GM18861 (cell line): ENCODE data around the gene ASCC3.

Experiments
- ATAC-seq: cut with Tn5 transposase; IDR thresholded peaks from one replicate; pipeline ENCODE4 v1.9.1; 2021; ENCODE audit not compliant: unreplicated experiment

The ASCC3 gene

DNA sequence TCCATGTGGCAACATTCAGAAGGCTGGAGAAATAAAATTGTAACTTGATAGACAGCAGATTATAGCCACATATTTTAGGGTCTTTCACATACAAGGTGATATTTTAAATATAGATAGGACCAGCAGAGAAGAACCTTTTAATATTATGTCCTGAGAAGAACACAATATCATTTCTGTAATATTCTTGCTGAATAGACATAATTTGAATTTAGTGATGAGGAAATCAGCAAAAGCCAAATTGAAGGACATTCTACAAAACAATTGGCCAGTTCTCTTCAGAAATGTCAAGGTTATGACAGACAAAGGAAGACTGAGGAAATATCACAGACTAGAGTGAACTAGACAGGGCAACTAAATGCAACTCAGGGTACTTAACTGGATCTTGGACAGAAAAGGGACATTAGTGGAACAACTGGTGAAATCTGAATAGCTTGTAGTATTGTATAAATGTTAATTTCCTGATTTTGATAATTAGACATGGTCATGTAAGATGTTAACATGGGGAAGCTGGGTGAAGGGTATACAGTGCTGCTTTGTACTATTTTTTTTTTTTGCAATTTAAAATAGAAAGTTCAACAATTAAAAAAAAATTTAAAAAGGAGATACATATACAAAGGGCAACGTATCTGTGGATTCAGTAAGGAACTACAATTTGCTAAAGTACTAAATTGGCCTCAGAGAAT, 281.9 kb downstream of the ASCC3 start:
- no peak for ATAC-seq

DNA sequence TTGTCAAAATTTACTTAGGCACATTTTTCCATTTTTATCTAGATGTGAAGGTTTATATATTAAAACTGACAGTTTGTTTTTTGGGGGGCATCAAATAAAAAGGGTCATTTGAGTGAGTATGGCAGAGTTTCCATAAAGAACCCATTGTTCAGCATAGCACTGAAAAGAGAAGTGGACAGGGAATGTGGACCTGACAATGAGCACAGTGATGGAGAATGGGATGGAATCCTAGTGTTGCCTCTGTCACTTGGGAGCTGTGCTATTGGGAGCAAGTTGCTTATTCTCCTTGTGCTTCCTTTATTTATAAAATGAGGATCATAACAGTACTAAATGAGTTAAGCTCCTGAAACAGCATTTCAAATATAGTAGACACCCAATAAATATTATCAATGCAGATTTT, 285.7 kb downstream of the ASCC3 start:
- ATAC-seq, result no peak

DNA sequence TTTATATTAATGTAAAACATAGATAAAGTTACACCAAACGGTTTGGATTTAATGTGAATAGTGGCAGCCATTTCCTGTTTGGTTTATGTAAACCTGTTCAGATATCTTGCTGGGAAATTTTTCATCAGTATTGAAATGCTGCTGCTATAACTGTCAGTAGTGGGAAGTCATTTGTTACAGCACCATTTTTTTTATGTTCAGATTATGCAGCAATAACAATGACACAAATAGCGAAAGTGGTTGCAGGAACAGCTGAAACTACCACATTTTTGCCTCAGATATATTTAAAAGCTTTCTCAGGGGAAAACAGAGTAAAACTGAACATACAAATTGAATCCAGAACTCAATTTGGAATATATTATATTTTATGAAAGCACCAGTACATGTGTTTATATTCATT, 287.6 kb downstream of the ASCC3 start:
- ATAC-seq, result no peak

DNA sequence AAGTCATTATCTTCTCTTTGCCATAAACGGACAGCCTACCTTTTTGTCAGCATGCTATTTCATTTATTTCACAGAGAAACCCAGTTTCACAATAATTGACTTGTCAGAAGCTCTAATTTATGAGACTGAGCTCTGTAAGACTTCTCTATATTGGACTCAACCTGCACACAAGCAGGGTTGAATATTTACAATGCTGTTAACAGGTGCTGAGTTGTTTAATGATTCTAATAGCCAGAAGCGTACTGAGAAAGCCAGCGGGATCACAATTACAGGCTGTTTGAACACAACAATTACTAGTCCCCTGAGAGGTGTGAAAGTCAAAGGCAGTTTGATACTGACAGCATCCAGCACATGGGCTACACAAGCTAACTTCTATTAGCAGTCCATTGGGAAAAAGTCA, 288.2 kb downstream of the ASCC3 start:
- ATAC-seq, result no peak

DNA sequence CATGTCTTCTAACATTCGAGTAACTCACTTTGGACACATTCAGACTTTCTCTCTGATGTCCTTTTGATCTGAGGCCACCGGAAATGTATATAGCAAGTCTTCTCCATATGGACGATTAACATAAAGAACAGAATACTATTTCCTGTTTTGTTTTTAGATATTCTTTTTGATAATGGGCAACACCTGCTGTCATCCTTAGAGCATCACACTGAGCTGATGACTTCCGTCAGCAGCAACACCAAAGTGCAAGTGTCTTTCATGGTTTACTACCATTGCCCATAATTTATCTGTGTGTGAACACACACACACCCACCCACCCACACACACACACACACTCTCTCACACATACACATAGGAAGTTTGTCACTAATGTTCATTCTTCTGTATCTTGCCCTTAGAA, 303.7 kb downstream of the ASCC3 start:
- ATAC-seq, result no peak

DNA sequence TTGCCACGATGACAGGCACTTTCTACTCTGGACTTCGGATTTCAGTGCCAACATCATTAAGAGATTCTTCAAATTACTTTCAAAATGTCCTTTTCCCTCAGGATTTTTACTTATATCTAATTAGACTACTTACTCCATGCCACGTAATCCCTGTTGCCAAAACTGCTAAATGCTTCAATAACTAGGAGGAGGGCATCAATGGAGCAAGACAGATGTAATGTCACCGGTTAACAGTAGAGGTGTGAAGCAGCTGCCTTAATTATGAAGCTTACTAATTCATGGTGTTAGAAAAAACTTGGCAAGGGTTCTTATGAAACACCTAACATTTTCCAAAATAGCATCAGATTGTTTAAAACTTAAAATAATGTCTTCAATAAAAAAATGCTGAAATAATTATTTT, 305.2 kb downstream of the ASCC3 start:
- no peak for ATAC-seq

DNA sequence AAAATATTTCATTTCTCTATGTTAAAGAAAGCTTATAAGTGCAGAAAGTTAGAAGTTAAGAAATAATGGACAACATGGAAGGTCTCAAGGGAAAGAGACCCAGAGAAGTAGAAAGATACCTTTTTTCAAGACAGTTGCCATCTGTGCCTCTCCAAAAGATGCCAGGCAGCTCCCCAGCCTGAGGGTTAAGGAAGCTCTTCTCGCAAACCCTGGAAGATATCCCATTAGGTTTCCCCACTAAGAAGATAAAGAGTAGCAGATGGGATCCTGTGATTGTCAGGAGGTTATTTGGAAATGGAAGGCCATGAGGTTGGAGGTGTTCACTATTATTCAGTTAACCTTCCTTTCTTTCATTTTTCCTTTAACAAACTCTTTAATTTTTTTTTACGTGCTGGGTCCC, 306.3 kb downstream of the ASCC3 start:
- no peak for ATAC-seq

DNA sequence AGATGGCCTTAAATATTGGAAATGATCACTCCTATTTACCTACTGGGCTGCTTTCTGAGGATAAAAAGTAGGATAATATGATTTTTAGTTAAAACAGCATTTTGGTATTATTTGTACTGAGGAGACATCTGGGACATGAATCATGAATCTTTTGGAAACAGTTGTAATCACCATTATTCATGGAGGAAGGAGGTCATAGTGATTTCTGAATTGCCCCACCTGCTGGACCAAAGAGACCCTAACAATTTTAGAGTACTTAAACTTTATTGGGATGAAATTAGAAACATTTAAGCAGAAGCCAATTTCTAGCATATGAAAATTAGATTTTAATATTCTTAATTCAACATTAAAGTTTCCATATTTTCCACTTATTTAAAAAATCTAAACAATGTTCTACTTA, 308.0 kb downstream of the ASCC3 start:
- no peak for ATAC-seq

DNA sequence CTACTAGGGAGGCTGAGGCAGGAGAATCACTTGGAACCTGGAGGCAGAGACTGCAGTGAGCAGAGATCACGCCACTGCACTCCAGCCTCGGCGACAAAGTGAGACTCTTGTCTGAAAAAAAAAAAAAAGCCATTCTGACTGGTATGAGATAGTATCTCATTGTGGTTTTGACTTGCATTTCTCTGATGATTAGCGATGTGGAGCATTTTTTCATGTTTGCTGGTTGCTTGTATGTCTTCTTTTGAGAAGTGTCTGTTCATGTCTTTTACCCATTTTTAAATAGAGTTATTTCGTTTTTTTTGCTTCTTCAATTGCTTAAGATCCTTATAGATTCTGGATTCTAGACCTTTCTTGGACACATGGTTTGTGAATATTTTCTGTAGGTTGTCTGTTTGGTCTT, 312.9 kb downstream of the ASCC3 start:
- no peak for ATAC-seq

DNA sequence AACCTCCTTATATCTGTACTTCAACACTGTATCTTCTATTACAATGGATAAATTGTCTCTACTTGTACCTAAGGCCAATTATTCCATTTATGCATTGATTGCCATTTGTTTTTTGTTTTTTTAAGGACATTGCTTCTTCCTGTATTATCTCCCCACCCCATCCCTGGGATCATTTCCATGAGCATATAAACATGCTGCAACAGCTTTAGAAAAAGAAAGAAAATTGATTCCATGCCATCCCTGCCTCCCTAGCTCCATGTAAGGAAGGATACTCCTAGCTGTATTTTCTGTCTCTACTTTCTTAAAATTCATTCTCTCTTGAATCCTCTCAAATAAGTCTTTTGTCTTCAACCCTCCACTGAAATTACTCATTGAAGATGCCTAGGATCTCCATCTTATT, 314.6 kb downstream of the ASCC3 start:
- no peak for ATAC-seq

DNA sequence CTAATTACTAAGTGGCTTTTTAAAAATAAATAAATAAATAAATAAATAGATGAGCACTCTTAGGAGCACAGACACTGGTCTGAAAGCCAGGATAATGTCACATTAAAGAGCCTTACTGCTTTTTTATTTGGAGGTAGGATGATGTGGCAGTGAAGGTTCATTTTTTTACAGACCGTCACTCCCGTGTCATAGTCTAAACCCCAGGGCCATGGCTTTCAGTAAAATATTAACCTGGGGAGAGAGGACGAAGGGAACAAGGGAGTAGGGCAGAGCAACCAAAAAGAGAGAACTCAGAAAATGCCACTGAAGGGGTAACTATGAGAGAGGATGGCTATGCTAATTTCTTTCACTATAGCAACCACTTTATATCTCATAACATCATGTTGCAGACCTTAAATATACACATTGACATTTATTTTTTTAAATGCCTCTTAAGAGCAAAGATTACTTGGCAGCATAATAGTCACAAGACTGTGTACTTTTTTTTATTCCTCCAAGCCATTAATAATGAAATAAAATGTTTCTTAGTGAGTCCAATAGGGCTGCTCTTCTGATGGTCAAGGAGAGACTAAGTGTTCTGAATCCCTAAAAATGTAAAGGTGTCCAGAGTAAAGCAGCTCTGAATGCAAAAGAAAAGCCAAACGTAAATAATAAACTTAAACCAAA, 315.6 kb downstream of the ASCC3 start:
- no peak for ATAC-seq

DNA sequence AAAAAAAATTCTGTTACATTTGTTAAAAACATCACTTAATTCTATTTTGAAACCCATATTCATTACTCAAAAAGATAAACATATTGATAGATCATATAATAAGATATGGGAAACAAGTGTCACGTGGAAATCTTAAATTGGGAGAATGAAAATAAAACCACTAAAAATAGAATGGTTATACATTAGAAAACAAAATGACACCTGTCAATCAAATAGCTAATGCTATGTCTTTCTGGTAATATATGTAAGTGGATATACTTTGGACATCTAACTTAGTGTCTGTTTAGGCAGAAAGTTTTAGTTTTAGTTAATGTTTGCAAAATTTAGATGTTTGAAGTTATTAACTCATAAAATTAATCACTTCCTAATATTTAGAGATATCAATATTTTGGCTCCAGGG, 321.3 kb downstream of the ASCC3 start:
- ATAC-seq, result no peak

DNA sequence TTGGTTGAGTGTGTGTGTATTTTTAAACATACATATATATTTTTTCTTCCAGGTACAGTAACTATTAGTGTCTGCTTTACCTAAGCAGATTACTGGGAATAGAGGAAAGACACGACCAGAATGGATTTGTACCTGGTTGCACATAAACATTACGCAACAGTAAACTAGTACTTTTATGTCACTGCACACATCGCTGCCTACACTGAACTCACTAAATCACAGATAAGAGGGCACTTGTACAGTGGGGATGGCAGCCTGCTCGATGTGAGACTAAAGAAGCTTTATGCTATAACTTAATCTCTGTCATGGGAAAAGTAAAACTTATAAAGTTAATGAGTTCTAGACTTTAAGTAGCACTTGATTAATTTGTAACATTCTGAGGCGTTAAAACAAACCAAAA, 326.9 kb downstream of the ASCC3 start:
- ATAC-seq, result no peak

DNA sequence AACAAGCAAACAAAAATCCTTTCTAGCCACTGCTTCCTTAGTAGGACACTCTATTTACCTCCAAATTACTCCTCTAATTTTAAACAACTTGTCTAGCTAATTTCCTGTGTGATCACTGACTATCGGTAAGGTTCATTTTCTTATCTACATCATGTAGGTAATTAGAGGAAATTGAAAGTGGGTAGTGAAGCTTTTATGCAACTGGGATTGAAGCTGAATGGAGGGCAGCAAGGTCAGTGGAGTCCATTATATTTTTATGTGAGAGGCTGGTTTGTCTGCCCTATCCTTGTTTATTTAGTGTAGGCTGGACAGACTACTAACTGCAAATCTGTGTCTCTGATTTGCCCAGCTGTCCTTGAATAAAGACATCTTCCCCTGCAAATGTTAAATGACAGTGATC, 327.9 kb downstream of the ASCC3 start:
- no peak for ATAC-seq

DNA sequence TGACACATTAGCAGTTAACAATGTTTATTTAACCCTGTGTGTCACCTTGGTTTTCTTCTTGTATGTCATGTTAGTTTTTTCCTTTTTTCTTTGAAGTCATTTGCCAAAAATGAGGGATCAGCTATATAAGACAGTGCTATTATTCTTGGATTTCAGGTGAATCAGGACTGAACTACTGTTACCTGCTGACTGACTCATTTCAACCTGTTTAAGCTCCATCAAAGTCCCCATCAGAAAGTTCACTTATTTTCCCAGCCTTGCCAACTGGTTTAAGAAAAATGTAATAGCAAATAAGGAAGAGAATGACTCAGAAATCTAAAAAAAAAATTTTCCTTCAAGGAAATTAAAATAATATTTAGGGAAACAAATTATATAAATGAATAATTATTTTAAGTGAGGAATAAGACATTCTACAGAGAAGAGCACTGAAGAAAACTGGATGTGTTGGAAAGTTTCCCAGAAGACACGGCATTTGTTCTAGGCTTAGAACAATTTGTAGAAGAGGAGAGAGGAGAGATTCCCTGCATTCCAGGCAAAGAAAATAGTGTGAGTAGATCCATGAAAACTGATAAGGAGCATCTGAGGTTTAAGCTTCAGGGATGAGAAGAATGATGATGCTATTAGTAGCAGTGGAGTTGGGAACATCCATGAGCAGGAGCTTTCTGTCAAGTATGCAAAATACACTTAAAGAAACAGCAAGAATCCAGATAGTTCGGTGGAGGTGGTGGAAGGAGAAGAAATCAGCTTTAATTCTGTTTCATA, 331.5 kb downstream of the ASCC3 start:
- ATAC-seq, result no peak

DNA sequence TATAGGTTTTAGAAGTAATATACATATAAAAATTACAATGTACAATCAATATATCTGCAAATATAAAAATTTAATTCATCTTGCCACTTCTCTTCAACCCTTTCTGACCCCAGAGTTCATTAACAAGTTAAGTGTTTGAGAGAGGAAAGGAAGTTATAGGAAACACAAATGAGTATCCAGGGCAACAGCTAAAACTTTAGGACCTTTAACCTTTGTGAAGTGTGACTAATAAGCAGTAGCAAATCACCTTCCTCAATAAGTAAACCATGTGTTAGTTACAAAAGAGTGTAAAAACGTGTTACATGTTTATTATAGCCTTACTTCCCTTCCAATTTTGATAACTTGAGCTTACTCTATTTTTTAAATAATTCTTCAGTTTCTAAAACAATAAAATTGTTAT, 343.0 kb downstream of the ASCC3 start:
- no peak for ATAC-seq

DNA sequence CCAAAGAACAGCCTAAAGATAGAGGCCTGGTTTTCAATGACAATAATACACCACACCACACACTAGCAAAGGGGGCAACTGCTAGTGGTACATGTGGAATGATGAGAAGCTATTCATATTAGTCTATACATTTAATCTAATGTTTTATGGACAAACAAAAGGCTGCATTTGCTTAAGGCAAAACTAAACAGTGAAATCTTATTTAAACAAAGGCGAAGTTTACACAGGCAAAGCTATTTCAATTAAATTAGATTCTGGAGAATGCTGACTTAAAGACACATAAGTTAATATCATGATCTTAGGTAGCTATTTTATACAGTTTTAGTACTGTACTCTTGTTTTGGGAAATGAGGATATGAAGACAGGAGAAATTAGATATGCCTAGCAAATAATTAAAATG, 362.5 kb downstream of the ASCC3 start:
- ATAC-seq, result no peak

DNA sequence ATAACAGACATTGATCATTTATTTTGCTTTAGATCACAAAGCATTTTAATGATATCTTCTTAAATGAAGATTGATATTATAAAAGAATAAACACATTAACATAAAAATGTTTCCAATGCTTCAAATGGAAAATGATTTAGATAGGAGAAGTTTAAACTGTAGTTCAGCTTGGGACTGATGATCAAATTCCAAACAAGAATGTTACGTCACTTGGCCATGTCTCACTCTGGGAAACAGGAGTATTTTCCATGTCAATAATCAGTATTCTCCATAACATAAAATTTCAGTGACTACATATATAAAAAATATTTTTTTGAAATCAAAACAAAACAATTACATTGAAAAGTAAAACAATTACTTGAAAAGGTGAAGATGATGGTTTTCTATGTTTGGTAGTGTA, 363.5 kb downstream of the ASCC3 start:
- no peak for ATAC-seq

DNA sequence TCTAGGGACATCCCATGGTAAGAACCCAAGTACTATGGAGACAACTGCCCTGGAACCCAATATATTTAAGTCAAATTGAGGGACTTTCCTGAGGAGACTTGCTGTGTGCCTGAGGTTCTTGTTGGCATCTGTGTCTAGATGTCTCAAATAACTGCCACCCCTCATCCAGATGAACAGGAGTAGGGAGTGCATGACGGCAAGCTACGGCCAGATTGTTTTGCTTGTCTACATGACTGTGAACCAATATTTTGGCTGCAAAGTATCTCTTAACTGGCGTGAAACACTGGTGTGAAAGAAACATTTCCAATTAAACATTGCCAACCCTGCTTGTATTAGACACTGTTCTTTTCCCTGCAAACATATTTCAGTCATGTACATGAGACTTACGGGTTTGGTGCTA, 364.0 kb downstream of the ASCC3 start:
- no peak for ATAC-seq

DNA sequence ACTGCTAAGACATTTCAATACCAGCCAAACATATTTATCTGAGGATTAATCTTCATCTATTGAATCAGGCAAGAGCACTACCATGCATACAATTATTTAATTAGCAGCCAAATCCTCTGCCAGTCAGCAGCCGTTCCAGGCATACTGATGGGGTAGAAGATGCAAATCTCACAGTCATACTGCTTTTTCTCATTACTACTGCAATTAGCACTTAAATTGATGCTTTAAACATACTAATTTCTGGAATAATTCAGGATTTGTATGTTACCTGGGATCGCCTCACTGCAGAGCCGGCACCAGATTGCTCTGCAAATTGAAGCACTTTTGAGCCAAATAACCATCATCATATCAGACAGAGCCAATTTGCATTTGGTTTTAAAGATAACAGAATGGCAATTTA, 366.5 kb downstream of the ASCC3 start:
- no peak for ATAC-seq

DNA sequence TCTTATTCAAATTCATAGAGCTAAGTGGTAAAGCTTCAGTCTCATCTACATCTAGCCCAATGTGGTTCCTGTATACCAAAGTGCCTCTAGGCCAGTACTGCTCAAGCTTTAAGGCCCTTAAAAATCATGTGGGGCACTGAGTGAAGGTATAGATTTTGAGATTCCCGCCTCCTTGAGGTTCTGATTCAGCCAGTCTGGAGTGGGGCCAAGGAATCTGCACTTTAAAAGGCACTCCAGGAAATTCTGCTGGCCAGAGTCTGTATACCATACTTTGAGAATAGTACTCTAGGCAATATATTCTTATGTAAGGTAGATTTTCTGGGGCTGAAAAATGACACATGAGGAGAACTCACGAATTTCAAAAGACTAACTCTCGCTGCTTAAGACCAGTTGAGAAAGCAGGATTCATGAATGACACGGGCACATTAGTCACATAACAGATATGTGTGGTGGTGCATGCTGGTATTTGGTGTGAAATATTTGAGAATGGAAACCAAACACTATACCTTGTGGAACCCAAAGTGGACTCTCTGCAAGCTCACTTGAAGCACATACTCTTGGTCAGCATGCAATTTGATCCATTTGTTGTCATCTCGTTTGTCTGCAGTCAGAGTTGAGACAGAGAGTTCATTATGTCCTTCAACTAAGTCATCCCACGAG, 368.8 kb downstream of the ASCC3 start:
- no peak for ATAC-seq

DNA sequence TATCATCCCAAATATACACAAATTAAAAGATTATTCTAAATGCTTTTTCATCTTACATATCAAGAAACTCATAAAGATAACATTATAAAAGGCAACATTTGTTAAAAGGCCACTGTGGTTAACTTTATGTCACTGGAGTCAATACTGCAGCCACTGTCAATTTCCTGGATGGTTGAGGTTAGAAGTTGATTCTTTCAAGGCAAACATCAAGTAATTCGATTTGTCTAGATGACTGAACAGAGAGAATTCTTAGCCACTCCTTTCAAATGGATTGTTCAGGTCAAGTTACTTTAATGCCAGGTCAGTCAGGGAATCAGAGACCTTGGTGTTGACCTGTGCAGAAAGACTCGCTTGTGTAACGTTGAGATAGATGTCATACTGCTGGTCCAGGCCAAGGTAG, 372.0 kb downstream of the ASCC3 start:
- ATAC-seq, result no peak
